HG02852 (cell line): Measurements from ENCODE around the gene CALN1.

Experiments
- ATAC-seq: cut with Tn5 transposase; IDR thresholded peaks from one replicate; pipeline ENCODE4 v1.9.1; 2021; ENCODE audit warnings: mild to moderate bottlenecking, moderate library complexity; ENCODE audit not compliant: unreplicated experiment

Gene CALN1

GRCh38 chr7:71904484-71904883, 507.7 kb downstream of the CALN1 start:
- no peak for ATAC-seq

DNA sequence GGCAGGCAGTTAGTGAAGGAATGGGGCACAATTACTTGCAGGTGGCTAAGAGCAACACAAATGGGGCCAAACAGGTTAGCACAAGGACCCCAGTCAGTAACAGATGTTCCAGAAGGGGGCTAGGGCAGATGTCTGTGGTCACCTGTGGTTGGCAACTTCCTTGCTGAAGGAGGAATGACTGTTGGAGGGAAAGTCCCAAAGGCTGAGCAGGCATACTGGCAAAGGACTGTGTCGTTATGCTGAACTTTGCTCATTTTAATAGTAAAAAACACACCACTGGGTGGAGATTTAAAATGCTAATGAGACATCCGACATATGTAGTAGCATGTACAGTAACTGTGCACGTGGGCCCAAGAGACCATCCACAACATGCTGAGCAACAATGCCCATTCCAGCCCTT, 511.6 kb downstream of the CALN1 start:
- ATAC-seq, result no peak

DNA sequence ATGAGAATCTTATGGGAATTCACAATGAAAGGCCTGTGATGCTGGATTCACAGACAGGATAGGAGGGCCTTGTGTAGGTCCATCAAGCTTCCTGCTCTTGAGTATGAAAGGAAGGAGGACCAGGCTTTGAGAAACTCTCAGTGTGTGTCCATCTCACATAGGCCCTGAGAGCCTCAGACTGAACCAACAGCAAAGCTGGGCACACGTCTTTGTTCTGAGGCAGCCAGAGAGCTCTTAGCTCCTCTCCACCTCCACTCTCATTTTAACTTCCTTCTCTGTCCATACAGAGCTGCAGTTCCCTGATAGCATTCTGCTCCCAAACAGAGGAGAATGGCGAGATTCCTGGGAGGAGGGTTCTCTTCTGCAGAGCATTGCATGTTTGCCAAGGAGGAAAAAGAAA, 515.6 kb downstream of the CALN1 start:
- ATAC-seq, result no peak

DNA sequence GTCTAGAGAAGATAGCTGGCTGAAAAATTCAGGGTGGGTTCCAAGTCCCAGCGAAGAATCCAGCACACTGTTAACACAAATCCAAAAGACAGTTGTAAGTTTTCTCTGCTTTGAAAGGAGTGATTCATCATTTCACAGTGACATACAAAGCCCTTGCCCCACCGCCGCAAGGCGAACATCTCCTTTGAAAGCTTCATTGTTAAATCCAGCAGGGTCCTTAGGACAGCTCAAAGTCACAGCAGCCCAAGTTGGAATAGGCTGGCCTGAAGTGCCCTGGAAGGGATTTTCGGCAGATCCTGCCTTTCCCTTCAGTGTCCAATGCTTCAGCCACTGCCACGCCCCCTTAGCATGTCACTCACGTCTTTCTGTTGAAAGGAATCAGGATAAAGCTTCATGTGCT, 526.1 kb downstream of the CALN1 start:
- ATAC-seq, result no peak

DNA sequence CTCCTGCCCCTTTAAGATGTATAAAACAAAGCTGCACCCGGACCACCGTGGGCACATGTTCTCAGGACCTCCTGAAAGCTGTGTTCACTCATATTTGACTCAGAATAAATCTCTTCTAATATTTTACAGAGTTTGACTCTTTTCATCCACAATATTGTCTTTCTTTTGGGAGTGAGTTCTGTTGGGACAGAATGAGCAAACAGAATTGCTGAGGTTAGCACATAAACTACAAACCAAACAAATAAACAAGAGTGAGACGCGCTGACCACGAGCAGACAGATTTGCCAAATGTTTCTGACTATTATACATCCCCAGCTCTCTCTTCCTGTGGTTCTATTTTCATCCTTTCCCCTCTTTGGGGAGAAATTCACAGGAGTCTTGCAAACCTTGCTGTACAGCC, 526.7 kb downstream of the CALN1 start:
- no peak for ATAC-seq

DNA sequence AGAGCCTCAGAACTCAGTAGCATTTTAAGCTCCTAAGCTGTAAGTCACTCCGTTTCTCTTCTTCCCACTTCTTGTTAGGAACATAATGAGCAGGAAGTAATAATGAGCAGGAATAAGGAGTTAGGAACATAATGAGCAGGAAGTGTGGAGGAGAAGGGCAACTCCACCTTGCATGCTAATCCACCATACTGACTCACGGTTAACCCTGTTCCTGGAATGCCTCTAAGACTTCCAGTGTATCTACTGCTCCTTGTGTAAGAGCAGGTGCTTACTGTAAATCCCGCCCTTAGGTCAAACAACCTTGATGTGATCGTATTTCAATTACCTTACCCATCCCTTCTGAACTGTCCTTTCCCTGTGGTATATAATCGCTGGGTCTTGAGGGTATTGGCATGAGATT, 528.7 kb downstream of the CALN1 start:
- no peak for ATAC-seq

DNA sequence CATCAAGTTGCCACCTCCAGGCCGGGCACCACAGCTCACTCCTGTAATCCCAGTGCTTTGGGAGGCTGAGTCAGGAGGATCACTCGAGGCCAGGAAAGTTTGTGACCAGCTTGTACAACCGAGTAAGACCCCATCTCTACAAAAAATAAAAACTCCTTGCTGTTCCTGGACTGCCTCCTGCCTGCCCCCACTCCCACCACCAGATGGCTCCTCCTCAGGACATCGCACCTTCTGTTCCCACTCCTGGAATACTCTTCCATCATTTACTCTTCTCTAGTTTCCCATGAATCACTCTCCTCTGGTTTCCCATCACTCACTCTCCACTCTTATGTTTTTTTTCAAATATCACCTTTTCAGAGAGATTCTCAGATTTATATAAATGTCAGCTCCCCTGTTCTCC, 540.7 kb downstream of the CALN1 start:
- no peak for ATAC-seq

DNA sequence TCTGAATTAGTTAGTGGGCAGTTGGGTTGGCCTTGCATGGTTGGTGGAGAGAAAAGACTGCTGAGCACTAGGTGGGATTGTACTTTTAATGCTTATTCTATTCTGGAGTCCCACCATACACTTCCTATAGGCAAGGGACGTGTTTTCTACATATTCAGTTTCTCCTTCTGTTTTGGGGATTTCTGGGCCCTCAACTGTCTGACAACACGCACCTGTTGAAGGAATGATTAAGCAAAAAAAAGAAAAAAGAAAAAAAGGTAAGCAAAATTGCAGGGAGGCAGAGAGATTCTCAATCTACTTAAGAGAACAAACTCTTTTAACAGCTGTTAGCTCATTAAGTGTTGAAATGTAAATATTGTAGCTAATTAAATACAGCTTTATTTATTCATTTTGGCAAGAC, 541.3 kb downstream of the CALN1 start:
- ATAC-seq, result no peak

DNA sequence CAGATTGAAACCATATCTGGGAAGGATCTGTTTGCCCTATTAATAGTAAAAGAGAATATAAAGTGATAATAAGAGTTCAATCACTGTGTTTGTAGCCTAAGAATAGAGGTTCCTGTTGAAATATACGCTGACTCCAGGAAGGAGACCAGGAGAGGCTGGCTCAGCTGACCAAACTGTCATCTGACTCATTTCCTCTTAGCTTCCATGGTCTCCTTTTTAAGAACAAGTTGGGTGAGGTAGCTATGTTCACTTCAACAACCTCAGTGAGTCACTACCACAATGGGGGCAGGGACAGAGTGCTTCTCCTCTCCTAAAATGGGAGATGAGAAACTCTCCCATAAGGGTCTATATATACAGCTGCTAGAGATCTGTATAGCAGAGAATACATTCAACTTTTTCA, 543.3 kb downstream of the CALN1 start:
- no peak for ATAC-seq

DNA sequence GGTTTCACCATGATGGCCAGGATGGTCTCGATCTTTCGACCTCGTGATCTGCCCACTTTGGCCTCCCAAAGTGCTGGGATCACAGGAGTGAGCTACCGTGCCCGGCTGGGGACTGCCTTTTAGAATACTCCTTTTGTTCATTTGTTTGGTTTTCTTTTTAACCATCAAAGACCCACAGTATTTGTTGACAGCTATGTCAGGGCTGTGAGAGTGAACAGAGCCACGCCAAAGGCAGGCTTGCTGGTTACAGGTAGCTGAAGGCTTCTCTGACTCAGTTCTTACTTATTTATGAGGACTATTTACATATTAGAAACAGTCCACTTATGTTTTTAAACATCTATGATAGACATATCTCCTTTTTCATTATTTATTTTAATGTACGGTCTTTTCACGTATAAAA, 544.5 kb downstream of the CALN1 start:
- ATAC-seq, result no peak

DNA sequence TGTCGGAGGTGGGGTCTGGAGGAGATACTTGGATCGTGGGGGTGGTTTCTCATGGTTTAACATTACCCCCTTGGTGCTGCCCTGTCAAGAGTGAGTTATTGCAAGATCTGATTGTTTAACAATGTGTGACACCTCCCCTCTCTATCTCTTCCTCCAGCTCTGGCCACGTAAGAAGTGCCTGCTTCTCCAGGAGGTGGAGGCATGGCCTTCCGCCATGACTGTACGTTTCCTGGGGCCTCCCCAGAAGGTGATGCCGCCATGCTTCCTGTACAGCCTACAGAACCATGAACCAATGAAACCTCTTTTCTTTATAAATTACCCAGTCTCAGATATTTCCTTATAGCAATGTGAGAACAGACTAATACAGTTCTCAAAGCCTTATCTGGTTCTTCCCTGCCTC, 547.0 kb downstream of the CALN1 start:
- no peak for ATAC-seq

DNA sequence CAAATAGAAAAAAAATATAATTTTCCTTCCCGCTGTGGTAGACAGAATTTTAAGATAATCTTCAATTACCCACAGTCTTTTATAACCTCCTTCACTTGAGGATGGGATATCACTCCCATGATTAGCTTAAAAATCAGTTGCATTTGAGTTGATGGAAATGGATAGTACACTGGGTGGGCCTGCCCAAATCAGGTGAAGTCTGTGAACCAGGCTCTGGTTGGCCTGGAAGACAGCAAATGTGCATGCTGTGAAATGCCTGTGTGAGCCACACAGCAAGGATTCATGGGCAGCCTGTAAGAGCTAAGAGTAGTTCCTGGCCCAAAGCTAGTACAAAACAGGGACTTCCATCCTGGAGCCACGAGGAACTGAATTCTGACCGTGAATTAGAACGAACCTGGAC, 548.0 kb downstream of the CALN1 start:
- no peak for ATAC-seq

DNA sequence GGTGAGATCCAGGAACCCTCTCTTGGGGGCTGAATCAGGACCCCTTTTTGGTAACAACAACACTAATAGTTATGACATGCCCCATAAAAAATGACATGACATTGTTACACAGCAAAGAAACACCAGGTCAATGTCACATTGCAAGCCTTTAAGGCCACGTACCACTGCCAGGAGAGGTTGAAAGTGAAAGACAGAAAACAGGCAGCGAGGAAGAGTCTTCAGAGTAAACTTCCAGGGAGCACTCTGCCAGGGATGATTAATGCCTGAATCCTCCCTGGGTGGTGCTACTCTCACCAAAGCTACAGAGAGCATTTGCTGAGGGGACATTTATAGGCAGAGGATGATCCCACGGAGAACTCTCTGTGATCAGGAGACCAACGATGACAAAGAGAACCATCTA, 551.6 kb downstream of the CALN1 start:
- no peak for ATAC-seq

DNA sequence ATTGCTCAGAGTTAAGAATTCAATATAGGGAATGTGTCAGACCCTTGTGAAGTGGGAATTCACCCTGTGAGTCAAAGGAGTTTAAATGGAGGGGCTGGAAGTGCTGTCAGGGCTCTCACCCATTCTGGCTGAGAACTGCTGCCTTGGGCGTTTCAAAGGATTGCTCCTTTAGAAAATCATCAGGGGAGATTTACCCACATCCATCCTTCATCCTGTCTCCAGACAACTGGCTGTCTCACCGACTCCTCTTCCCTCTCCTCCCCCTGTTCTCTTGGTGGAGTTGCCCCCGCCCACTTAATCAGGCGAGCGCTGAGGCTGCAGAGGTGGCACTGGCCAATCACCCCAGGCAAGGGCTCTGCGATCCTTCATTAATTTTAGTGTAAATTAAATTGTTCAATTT, 554.8 kb downstream of the CALN1 start:
- ATAC-seq, result no peak

DNA sequence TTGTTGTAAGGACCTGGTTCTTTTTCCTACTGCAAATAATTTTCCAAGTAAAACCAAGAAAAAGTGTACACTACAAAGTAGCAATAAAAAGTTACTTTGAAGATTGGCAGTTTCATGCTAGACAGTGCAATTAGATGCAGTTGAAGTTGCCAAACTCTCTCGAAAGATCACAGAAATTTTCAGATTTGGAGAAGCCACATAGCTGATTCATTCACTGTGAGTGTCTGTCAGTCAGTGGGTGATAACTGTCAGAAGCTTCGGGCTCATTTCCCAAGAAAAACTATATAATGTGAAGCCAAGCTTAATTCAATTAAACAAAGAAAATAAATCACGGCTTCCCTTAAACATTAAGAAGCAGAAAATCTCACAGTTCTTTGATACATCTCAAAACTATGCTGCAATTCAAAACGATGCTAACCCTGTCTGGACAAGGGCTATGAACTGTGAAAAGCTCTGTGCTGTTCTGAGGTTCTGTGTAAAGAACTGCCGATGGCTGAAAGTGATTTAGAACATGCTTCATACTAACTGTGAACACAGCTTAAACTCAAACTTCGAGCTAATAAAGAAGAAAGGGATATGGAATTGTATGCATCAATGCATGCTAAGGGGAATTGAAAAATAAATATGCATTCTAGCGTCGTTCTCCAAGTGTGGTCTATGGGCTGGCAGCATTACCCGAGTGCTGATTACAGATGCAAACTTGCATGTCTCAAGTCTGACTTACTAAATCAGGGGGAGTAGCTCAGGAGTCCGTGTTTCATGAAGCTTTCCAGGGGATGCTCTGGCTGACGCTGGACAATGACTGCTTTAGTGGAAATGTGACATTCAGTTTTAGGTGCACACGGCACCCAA, 557.4 kb downstream of the CALN1 start:
- no peak for ATAC-seq

GRCh38 chr7:71851776-71852498, 560.2 kb downstream of the CALN1 start:
- ATAC-seq, result no peak

GRCh38 chr7:71846160-71846559, 566.0 kb downstream of the CALN1 start:
- ATAC-seq, result no peak

- no peak for ATAC-seq
These were observed 568.5 kb downstream of the CALN1 start for GRCh38 chr7:71843676-71844075.

- no peak for ATAC-seq
These were observed 569.4 kb downstream of the CALN1 start for GRCh38 chr7:71842786-71843185.

DNA sequence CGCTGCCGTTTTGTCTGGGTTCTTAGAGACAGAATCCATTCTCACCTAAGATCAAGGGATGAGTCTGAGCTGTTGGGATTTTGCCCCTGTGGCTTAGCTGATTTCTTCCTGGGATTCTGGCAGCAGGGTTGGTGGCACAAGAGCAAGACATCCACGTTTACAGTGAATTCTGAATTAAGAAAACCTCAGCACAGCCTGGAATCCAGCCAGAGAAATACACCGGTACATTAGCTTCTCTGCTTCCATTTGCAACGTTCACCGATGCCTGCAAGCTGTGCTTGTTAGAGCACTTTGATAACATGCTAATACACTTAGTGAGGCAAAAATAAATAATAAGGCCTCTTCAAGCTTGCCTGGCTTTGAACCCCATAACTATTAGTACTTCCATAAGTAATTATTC, 569.8 kb downstream of the CALN1 start:
- ATAC-seq, result no peak

DNA sequence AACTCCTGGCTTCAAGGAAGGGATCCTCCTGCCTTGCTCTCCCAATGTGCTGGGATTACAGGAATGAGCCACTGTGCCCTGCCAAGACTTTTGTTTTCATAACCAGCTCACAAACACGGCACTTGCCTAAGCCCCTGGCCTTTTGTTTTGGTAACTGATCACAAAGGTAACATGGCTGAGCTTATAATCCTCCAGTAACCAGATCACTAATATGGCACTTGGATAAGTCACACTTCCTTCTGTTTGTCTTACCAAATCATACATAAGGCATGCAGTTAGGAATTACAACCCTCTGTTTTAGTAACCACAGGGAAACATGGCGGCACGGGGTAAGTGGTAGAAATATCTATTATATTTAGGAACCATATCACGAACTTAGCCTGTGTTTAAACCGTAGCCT, 577.1 kb downstream of the CALN1 start:
- no peak for ATAC-seq

- ATAC-seq, result no peak
These were observed 582.6 kb downstream of the CALN1 start for GRCh38 chr7:71829515-71829914.
